Pons (tissue), 1 donor: ENCODE results near the gene CAPZB.
A peak's percentile ranks its signal among the peaks of the same experiment; 100 is the strongest.

Source experiments
- DNase-seq: peaks from one replicate; pipeline ENCODE4 v3.0.0-alpha.2; 2016; ENCODE audit warnings: low spot score

Gene CAPZB

DNA sequence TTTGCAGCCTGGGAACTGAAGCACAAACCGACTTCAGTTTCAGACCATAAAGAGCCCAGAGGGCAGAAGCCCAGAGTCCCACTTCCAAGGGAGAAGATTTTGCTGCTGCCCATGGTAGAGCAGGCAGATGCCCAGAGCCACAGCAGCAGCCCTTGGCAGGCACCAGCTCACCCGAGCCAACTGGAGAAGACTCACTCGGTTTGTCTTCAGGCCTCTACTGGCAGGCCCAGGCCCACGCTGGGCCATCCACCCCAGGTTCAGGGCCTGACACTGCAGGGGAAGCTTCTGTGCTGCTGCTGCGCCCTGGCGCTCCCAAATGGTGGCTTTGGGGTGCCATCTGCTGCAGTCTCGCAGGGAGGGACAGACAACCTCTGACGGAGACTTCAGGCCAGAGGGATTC, 139.9 kb downstream of the CAPZB start:
- no peak for DNase-seq

DNA sequence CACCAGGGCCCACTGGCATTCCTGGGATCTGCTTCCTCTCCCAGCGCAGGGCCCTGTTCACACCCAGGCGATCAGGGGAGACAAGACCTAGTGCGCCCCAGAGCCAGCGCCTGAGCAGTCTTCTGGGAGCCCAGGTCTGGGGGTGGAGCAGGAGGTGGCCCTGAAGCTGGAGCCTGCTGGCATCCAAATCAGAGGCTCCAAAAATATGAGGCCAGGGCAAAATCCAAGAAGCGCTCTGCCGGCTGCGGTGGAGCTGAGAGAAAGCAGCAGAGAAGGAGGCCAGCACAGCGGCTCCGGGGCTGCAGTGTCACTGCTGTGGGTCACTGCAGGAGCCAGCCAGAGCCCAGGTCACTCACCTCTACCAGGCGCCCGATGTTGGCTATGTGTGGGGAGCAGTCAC, 140.5 kb downstream of the CAPZB start:
- no peak for DNase-seq

DNA sequence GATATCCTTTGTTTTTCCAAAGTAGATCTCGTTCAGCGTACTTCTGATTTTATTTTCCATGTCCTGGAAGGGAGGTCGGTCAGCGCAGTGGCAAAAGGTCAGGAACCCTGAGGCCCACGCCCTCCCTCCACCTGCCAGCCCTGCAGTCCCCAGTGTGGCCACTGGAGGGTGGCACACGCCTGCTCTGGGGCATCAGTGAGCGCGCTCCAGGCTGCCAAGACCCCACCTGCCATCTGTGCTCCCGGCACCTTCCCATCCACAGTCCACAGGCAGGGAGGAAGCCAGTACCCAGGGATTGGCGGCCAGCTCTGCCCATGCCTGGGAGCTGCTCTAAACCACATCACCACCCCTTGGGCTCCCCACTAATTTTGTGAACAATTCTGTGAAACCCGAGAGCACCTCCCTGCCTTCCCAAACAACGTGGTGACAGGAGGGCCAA, 140.9 kb downstream of the CAPZB start:
- no peak for DNase-seq

DNA sequence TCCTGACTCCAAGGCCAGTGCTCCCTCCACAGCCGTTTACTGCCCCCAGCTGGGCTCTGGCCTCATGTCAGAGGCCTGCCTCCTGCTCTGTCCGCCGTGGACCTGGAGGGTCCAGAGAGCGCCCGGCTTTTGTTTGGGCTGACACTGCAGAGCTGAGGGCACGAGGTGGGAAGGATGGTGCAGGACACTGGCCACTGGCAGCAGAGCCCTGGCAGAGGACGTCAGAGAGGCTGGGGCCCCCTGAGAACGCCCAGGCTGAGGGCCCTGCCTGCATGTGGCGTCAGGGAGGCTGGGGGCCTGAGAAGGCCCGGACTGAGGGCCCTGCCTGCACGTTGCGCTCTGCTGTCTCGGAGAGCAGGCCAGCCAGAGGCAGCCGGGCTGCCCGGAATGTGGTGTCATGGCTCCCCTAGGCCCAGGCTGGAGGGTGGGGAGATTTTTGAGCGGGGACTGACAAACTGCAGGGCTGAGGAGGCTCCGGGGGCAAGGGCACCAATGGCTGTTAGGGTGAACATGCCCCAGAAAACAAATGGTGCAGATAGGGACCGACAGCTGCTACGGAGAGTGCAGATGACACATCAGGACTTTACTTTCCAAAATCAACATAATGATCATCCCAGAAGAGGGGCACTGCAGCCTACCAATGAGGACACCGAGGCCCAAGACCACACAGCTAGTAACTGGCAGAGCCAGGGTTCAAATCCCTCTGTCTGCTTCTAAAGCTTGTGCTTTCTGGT, 141.6 kb downstream of the CAPZB start:
- no peak for DNase-seq

DNA sequence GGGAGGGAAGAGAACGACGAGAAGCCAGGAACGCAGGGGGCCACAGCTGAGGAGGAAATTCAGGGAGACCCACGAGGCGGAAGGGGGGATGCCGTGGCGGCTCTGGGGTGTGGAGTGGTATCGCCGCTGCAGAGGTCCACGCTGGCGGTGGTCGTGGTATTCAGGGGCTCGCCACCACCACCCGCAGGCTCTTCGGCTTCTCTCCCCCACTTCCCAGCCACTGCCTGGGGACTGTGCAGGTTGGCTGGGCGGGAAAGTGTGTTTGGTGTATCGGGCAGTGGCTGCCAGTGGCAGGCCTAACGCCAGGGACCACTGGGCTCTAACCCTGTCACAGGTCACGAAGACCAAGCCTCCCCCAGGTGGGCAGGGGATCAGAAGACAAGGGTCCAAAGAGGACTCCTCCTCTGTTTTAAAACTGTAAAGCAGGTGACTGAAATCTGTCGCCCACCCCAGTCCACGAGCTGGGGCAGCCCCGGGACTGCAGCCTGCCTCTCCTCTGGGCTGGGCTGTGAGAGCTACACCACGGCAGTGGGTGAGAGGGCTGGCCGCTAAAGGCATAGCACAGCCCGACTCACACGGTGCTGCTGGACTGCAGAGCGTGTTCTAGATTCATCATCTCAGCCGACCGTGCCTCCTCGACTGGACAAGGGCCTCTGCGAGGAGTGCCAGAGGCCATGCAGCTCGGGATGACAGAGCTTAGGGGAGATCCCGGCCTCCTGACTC, 142.3 kb downstream of the CAPZB start:
- DNase-seq: no peak

DNA sequence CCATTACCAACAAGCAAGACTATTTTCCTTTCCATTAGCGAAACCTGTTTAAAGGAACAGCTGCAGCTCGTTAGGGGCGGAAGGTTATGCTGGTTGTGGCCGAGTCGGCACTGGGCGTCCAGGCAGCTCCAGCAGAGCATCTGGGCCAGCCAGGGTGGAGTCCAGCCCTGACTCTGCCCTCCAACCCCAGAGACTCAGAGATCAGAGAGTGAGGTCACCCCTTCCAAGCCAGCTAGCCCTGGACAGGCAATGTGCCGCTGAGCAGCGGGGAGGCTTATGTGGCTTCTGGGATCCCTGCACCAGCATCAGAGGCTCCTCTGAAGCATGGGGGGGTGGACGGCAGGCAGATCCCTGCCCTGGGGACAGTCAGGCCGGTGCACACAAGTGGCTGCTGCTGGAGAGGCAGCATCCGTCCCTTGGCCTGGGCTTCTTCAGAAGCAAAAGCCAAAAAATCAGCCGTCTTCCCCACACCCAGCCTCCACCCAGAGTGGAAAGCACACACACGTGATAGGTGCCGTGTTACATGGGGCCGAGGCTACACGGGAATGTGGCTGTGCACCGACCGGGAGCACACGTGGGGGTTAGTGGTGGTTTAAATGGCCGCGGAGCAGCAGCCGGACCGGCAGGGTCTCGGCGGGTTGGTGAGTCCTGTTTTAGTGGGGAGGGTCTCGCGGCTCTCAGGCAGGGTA, 143.1 kb downstream of the CAPZB start:
- DNase-seq: no peak

DNA sequence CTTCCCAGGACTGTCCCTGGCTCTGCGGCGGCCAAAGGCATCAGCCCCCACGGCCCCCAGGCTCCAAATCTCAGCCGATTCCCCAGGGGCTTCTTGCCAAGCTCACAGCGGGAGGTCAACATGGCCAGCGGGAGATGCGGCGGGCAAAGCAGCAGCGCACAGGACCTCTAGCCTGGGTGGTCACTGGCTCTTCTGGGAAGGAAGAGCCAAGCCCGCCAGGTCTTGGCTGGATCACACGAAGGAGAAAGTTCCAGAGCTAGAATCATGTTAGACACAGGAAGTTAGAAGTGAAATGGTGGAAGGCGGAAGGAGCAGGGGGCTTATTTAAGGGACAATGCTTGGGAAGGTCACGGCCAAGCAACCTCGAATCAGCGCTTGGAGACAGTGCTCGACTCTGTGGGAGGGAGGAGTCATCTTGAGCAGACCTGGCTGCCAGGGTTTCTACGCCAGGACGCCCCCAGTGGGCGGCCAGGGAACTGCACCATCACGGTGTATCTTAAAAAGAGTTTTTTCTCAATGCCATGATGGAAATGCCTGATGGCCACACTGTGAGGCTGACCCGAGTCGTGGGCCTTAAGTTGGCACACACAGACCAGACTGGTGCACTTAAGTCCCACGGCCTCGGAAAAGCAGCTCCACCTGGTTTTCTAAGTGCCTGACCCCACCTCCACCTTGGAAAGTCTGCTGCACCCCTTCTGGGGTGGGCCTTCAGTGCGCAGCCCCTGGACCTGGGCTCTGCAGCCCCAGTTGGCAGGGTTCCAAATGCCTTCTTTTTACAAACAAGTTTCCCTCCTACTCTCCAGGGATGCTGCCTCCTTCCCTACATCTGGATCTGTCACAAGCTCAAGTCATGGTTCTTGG, 143.9 kb downstream of the CAPZB start:
- DNase-seq: peak; percentile 41

DNA sequence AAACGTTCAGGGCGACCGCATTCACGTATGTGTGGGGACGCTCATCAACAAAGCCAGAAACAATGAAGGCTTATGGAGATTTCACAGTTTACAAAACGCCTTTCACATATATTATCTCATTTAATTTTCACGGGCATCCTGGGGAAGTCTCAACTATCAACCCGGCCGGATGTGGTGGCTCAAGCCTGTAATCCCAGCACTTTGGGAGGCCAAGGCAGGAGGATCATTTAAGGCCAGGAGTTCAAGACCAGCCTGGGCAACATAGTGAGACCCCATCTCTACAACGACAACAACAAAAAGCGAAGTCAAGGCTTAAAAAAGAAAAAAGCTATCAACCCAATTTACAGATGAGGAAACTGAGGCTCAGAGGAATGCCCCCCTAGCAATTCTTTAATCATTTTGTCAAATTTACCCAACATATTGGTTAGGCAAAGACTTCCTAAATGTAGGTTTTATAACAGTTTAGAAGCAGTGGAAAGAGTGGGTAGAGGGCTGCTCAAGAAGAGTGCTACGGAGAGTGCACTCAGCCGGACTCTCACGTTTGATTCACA, 144.9 kb downstream of the CAPZB start:
- DNase-seq: no peak

DNA sequence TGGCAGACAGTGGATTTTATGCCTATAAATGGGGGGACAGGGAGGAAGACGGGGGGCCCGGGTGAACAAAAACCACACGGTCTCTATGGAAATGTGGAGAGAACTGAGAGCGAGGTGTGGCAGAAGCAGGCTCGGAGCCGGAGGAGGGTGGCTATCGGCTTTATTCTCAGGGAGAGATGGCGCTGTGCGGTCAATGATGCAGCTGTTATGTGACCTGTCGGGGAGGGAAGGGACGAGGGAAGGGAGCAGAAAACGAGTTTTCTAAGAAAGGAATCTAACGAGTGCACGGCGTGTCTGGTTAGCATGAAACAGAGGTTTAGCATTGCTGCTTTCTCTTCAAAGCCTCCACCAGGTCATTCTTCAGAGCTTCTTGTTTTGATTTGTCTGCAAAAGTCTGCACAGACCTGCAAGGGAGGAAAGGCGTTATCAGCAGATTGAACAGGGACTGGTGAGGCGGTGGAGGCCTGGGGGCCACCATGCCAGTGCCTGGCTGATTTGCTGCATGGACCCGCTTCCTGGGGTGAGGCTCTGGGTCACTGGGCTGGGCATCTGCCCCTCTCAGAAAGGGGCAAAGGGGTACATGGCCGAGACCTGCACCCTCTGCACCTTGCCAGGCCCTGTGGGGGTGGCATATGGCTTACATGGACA, 146.0 kb downstream of the CAPZB start:
- DNase-seq: no peak

DNA sequence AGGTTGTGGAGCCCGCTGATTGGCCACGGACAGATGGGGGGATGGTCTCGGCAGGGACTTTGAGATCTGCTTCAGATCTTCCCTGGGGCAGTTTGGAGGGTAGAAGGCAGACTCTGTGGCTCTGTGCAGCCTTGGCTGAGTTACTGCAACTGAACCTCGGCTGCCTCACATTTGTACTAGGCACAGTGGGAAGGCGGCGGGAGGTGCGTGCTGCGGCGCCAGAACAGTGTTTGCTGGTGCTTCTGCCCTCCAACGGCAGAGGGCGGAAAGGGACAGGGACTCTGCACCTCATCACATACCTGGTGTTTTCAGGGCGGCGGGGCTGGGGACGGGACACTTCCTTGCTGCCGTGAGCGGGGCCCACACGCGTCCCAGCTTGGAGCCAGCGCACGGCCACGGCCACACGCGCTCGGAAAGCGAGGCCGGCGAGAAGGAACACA, 147.0 kb downstream of the CAPZB start:
- no peak for DNase-seq

DNA sequence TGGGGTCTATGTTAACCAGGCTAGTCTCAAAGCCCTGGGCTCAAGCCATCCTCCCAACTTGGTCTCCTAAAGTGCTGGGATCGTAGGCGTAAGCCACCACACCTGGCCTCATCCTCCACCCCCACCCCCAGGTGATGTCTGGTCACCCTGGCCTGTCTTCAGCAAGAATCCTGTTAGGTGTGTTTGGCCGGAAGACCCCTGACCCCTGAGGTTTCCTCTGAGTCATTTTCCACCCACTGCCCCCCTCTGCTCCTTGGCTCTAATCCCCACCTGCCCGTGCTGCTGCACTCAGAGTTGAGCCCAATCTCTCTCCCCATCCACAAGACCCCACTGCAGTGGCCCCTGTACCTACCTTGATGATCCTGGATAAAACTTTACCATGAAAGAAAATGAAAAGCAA, 148.1 kb downstream of the CAPZB start:
- DNase-seq: no peak

DNA sequence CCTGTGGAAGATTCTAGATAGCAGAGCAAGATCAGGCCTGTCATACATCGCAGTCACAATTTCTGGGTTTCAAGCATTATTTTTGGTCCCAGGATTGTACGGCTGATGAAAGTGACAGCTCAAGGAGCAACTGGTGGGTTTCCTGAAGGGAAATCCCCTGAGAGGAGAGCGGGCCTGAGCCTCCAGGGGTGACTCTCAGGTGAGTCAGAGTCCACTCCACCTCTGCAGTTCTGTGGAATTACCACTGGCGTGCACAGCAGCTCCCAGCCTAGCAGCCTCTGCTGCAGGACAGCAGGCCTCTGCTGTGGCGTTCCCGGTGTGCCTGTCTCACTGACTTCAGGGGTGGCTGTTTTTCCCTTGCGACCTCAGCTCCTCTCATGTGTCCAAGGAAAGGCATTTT, 148.8 kb downstream of the CAPZB start:
- no peak for DNase-seq

DNA sequence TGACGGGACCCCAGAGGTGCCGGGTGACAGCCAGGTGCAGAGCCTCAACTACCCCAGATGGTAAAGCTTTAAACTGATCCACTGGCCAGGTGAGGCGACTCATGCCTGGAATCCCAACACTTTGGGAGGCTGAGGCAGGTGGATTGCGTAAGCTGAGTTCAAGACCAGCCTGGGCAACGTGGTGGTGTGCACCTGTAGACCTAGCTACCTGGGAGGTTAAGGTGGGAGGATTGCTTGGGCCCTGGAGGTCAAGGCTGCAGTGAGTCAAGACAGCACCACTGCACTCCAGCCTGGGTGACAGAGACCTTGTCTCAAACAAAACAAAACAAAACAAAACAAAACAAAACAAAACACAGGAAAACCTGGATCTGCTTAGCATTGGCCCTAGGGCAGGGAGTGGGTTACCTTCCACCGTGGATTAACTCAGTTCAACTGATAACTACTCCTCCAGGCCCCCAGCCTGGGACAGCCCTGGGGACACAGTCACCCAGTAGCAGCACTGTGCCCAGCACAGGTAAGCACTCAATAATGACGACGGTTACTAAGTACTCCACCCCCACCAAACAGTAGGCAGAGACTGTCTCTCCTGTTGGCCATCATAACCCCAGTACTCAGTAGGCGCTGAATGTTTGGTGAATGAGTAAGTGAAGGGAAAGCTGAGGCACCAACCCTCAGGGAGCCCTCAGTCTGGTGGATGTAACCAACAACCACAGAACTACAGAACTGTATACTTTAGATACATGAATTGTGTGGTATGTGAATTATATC, 151.6 kb downstream of the CAPZB start:
- no peak for DNase-seq

DNA sequence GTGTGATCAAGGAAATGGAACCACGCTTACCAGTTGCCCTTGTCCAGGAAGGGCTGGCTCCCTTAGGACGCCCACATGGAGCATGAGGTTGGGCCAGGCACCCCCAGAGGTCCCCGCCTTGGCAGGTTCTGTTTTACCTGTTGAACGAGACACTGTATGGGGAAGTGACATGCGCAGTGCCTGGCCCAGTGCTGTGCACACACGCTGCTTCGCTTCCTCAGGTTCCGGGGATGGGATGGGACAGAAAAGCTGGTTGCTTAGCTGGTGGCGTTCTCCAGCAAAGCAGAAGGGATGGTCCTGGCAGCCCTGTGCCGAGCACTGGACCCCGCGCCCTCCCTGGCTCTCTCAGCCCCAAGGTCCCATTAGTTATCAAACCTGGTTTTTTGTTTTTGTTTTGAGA, 152.5 kb downstream of the CAPZB start:
- DNase-seq: no peak

DNA sequence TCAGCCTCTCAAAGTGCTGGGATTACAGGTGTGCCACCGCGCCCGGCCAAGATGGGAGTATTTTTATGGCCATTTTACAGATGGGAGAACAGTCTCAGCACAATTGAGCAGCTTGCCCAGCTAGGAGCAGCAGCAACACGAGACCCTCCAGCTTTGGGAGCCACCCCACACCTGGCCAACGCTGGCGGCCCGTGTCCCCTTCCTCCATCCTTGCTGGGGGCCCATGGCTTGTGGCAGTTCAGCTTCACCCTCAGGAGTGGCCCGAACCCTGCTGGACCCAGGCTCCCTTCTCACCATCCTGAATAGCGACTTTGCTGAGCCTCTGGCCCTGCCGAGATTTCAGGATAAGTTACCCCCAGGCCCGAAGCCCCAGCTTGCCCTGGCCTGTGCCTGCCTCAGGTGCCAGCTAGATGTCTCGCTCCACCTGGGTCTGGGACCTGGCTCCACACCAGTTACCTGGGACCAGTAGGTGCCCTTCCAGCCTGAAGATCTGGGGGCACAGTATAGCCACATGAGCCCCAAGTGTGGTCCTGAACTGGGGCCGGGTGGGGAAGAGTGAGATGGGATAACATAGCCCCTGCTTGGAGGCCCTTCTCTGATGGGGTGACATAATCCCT, 154.0 kb downstream of the CAPZB start:
- DNase-seq: no peak

DNA sequence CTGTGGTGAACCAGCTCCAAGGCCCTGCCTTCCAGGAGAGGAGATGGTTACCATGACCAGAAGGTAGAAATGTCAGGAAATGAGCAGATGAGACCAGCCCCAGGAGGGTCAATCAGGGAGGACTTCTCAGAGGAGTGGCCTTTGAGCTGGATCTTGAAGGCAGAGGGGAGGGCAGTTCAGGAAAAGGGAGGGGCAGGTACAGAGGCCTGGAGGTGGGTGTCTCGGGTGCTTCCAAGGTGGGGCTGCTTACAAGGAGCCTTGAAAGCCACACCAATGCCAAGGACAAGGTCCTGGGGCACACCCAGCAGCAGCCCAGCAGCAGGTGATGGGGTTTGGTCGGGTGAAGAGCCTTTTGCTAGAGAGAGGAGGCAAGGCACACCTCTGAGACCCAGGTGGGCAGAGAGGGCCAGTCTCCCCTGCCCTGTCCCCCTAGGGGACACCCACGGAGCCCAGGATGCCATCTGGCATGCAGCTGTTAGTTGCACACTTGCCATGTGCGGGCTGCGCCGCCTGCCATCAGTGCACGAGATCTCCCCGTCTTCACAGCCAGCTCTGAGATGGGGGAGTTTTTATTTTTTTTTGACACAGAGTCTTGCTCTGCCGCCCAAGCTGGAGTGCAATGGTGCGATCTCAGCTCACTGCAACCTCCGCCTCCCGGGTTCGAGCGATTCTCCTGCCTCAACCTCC, 154.7 kb downstream of the CAPZB start:
- DNase-seq: no peak

DNA sequence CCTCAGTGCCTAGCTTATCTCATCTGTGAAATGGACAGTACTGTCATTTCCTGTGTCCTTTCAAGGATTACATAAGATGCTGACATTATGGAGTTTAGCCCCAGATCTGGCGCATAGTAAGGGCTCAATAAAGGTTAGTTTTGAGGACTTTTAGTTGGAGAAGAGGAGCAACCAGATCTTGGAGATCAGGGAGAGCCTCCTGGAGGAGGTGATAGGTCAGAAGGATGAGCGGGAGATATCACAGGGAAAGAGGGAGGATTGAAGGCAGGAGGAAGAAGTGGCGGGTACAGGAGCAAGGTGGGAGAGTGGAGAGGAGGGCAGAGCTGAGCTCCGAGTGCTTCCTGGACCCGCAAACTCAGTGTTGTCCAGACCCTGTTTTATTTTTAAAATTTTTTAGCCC, 155.7 kb downstream of the CAPZB start:
- no peak for DNase-seq

DNA sequence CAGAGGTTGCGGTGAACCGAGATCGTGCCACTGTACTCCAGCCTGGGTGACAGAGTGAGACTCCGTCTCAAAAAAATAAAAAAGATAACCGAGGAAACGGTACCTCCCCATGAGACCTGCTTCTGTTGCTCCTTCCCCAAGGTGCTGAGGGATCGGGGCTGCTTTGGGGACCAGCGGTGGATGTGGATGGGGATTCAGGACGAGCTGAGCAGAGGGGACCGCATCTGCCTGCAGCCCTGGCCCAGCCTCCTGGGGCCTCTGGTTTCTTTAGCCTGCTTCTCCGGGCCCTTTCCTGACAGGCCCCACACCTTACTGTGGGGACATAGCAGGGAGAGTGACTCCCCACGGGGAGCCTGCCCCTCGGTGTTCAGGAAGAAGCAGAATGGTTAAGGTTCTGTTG, 156.2 kb downstream of the CAPZB start:
- no peak for DNase-seq

DNA sequence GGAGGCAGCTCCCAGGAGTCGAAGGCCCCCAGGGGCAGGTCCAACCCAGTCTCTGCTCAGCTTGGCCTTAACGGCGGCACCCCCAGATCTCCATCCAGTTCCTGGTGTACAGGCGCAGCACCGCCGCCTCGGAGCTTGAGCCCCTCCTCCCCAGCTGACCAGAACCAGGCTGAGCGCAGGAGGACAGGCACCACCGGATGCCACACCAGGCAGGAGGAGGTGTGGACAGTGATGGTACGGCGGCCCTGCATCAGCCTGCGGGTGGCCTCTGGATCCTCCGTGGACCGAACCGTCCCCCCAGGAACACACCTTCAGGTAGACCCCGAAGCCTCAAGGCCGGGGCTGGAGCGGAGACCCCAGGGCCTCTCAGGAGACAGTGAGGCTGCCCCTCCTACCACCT, 156.9 kb downstream of the CAPZB start:
- no peak for DNase-seq
